GM21447 (cell line): Measurements from ENCODE around the gene MMD.
"Not testable (repeated sequence)": the region's sequence is repeated elsewhere in the genome, so short reads cannot be mapped to it uniquely, and the experiment has no call there.

Experiments used
- ATAC-seq: cut with Tn5 transposase; IDR thresholded peaks from one replicate; pipeline ENCODE4 v1.9.1; 2021; ENCODE audit not compliant: unreplicated experiment

The MMD gene

GRCh38 chr17:55424893-55425540 is 3.4 kb upstream of the MMD start:
- ATAC-seq: no peak

GRCh38 chr17:55423535-55423934 is 1.9 kb upstream of the MMD start:
- ATAC-seq: no peak

- ATAC-seq: not testable (repeated sequence)
These were observed 1.2 kb upstream of the MMD start for GRCh38 chr17:55422828-55423164.

GRCh38 chr17:55420776-55421178 is 858 bp downstream of the MMD start:
- ATAC-seq: no peak

GRCh38 chr17:55420067-55420775 is 1.4 kb downstream of the MMD start:
- ATAC-seq: peak; percentile 36

- no peak for ATAC-seq
These were observed 3.0 kb downstream of the MMD start for GRCh38 chr17:55418369-55419268.

GRCh38 chr17:55417411-55418268 is 4.0 kb downstream of the MMD start:
- ATAC-seq: no peak

GRCh38 chr17:55416470-55417052 is 5.1 kb downstream of the MMD start:
- no peak for ATAC-seq

- ATAC-seq: no peak
These were observed 5.6 kb downstream of the MMD start for GRCh38 chr17:55416000-55416399.

- no peak for ATAC-seq
These were observed 6.7 kb downstream of the MMD start for GRCh38 chr17:55414983-55415382.

GRCh38 chr17:55413825-55414489 is 7.7 kb downstream of the MMD start:
- no peak for ATAC-seq

GRCh38 chr17:55411463-55411855 is 10.2 kb downstream of the MMD start:
- no peak for ATAC-seq

GRCh38 chr17:55410722-55411462 is 10.7 kb downstream of the MMD start:
- no peak for ATAC-seq

- ATAC-seq: no peak
These were observed 12.4 kb downstream of the MMD start for GRCh38 chr17:55409030-55409800.

GRCh38 chr17:55407641-55408566 is 13.7 kb downstream of the MMD start:
- ATAC-seq: no peak

- ATAC-seq: no peak
These were observed 16.0 kb downstream of the MMD start for GRCh38 chr17:55405600-55405999.

- ATAC-seq: not testable (repeated sequence)
These were observed 17.4 kb downstream of the MMD start for GRCh38 chr17:55404197-55404596.
